ENCODE measurements around the gene IFNG.
"Not testable (repeated sequence)": the region's sequence is repeated elsewhere in the genome, so short reads cannot be mapped to it uniquely, and the experiment has no call there.

The IFNG gene

DNA sequence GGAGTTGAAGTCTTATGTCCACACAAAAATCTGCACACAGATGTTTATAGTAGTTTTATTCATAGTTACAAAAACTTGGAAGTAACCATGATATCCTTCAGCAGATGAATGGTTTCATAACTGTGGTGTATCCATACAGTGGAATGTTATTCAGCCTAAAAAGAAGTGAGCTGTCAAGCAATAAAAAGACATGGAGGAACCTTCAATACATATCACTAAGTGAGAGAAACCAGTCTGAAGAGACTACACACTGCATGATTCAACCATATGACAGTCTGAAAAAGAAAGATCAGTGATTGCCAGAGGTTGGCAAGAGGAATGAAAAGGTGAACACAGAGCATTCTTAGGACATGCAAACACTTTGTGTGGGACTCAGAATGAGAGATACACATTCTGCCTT lies 18.6 kb upstream of the IFNG start:
- no peak overlapping the region for H3K4me3 ChIP-seq (ENCODE audit: low read depth, low read length)
- no peak for DNase-seq (ENCODE audit: low read depth)
- no peak for TF ChIP-seq CTCF (IDR thresholded peaks at IDR 0.05; ENCODE audit: control insufficient read depth, extremely low read depth, insufficient read depth)

DNA sequence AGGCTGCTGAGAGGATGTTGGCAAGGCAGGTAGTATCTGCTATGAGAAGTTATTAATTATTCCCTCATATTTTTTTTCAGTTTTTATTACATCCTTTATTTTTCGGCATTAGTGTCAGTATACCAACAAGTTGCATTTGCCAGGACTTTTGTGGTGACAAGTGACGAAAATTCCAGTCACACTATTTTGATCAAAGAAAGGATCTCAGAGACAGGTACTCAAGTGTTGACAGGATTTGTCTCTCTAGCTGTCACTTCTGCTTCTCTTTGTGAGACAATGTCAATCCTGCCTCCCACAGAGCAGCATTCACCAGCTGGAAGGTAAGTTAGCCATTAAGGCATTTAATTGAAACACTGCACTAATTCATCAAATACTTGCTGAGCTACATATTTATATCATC lies 18.0 kb upstream of the IFNG start:
- no peak for TF ChIP-seq CTCF (IDR thresholded peaks at IDR 0.05; ENCODE audit: control insufficient read depth, extremely low read depth, insufficient read depth)
- DNase-seq (ENCODE audit: low read depth): no peak
- no peak overlapping the region for H3K4me3 ChIP-seq (ENCODE audit: low read depth, low read length)

- DNase-seq (ENCODE audit: low read depth): no peak
- H3K4me3 ChIP-seq (ENCODE audit: low read depth, low read length): no peak overlapping the region
- TF ChIP-seq CTCF (IDR thresholded peaks at IDR 0.05; ENCODE audit: control insufficient read depth, extremely low read depth, insufficient read depth): no peak
Measured at GRCh38 chr12:68176257-68176656, 16.7 kb upstream of the IFNG start.

DNA sequence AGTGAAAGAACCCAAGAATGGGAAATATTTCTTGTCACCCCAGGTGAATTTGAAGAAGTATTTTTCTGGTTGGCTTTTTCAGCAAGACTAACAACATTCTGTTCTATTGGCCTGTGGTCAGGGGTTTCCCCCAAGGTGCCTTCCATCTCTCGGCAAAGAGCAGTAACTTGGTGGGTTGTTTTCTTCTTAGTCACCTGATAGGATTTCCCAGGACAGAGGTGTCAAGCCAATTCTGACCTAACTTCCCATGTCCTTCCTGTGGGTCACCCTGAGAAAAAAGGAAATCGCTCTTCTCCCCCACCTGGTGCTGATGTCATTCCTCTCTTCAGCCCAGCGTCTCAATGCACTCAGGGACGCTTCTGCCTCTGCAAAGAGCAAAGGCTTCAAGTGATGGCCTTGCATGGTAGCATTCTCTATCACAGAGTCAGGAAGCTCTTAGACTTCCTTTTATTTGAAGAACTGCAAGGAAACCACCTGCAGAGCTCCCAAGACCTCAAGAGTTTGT lies 16.1 kb upstream of the IFNG start:
- no peak overlapping the region for H3K4me3 ChIP-seq (ENCODE audit: low read depth, low read length)
- DNase-seq (ENCODE audit: low read depth): no peak

DNA sequence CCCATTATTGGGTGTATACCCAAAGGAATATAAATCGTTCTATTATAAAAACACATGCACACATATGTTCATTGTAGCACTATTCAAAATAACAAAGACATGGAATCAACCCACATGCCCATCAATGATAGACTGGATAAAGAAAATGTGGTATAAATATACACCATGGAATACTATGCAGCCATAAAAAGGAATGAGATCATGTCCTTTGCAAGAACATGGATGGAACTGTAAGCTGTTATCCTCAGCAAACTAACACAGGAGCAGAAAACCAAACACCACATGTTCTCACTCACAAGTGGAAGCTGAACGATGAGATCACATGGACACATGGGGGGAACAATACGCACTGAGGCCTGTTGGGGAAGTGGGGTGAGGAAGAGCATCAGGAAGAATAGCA lies 15.2 kb upstream of the IFNG start:
- not testable (repeated sequence) for DNase-seq (ENCODE audit: low read depth); H3K4me3 ChIP-seq (ENCODE audit: low read depth, low read length)

More for the DNA sequence above, 16.1 kb upstream of the IFNG start:
- TF ChIP-seq CTCF (IDR thresholded peaks at IDR 0.05; ENCODE audit: control insufficient read depth, extremely low read depth, insufficient read depth): no peak

GRCh38 chr12:68173792-68174191 lies 14.3 kb upstream of the IFNG start:
- DNase-seq (ENCODE audit: low read depth): no peak
- no peak for TF ChIP-seq CTCF (IDR thresholded peaks at IDR 0.05; ENCODE audit: control insufficient read depth, extremely low read depth, insufficient read depth)
- H3K4me3 ChIP-seq (ENCODE audit: low read depth, low read length): no peak overlapping the region

DNA sequence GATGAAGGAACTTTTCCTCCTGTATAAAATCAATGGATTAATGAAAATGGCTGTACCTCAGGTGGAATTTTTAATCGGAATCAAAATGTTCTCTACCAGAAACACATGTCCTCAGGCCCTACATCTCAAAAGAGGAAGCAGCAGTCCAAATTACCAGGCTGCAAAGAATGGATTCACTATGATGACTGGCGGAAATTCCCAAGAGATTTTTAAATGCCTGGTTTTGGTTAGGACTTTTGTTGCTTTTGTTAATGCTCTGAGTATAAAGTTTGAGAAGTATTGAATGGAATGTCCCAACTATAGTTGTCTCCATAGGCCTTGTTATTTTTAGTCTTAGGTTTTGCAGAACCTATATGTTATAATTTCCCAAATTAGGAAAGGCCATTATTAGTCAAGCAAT lies 11.2 kb upstream of the IFNG start:
- no peak for DNase-seq (ENCODE audit: low read depth)
- H3K4me3 ChIP-seq (ENCODE audit: low read depth, low read length): no peak overlapping the region
- no peak for TF ChIP-seq CTCF (IDR thresholded peaks at IDR 0.05; ENCODE audit: control insufficient read depth, extremely low read depth, insufficient read depth)

Data from LNCaP clone FGC (cell line).